NCI-H526 treated with DMSO at 0.1 percent for 48 hours (cell line): ENCODE measurements around the gene MRPL27.
A peak's percentile ranks its signal among the peaks of the same experiment; 100 is the strongest.
"Not testable (repeated sequence)": the region's sequence is repeated elsewhere in the genome, so short reads cannot be mapped to it uniquely, and the experiment has no call there.

Experiments
- DNase-seq: peaks from one replicate; lab custom pipeline; 2025; lab: John Stamatoyannopoulos, UW

Gene MRPL27

DNA sequence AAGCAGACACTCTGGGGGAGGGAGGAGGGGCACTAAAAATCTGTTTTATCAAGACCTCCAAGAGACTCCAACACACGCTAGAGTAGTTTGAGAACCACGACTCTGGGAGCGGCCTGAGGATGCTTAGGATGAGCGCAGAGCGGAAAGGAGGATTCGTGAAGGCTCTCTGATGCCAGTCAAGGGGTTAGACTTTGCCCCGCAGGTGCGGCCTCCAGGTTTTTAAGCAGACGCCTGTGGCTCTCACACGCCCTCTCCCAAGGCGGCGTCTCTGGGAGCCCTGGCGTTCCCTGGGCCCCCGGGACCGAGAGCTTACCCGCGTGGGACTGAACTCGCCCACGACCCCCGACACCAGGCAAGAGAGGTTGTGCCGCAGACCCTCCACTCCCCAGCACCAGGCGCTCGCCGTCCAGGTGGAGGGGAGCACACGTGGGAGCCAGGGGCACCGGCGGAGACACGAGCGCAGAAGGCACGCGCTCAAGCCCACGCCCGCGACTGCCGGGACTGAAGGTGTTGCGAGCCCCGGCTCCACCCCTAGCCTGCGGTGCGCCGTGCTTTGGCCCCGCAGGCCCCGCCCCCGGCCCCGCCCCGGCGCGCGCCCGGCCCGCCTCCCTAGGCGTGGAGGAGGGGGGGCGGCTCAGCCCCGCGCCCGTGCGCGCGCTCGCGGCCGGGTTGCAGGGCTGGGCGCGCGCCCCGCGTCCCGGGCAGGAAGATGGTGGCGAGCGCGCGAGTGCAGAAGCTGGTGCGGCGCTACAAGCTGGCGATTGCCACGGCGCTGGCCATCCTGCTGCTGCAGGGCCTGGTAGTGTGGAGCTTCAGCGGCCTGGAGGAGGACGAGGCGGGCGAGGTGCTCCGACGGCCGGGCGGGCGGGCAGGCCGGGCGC, 27.3 kb downstream of the MRPL27 start, which contains the start of gene XYLT2:
XYLT2 (plus strand) TSS at position 695 of the 881 bp plus-strand sequence; CDS start at position 710, 15 bp downstream.
- DNase-seq = peak; percentile 67

DNA sequence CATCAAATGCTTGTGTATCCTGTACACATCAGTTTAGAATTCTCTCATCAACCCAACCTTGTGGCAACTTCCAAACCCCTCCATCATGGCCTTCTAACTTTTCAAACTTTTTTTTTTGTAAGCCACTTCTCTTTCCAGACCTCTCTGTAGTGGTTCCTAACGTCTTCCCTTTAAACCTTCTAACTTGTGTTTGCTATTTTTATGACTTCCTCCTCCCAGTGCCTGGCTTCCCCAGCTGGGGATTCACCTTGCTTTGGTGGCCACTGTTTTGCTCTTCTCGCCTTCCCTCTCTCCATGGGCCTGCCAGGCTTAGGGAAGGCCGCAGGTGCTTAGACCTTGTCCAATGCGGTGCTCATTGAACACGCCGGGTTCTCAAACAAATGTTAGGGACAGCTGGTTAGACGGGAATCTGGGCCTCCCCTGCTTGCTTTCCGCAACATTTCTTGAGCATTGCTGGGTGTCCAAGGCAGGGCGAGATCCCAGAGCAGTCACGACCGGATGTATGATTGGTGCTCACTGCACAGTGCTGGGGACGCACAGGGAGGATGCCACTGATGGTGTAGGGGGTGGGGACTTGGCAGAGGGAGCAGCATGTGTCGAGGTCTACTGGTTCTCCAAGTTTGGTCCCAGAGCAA, 28.1 kb downstream of the MRPL27 start:
- DNase-seq = no peak

DNA sequence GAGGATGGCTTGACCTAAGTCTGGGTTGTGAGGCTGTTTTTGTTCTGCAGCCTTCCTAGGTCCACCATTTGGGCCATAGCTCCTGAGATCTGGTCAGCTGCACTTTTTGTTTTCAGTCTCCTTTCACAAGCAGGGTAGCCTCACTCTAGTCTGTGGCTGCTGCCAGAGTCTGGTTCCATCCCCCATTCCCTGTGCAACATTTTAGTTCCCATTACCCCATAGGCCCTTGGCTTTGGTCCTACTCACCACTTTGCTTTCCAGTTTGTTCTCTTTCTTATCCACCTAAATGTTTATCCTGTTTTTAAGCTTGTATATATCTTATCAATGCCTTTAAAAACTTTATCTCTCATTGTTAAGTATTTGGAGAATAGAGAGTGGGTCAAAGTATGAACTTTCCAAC, 33.6 kb downstream of the MRPL27 start:
- no peak for DNase-seq

DNA sequence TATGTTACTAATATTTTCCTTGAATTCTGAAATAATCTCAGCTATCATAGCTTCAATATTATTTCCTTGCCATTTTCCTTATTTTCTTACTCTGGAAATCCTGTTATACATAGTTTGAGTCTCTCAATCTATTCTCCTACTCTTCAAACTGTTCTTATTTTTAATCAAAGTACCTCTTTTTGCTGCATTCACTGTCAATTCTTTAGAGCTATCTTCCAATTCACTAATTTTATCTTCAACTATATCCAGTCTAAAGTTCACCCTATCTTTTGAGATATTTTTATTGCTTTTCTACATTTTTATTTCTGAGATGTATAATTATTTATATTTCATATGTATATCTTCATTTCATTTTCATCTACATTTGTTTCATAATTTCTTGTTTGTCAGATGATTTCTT, 34.3 kb downstream of the MRPL27 start:
- no peak for DNase-seq

DNA sequence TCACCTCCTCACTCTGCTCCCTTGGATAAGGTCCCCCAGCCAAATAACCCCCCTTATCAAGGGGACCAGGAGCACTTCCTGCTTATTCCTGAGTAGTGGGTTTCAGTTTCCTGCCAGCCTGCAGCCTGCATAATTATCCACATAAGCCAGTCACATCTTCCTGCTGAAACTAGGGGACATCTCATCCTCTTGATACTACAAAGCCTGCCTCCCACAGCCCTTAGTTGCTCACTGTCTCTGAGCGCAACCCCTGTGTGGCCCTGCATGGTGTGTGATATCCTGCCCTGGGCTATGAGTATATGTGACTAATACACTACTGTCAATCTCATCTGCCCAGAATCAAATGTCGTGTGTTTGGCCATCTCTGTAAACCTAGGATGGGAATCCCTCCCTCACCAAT, 35.0 kb downstream of the MRPL27 start:
- no peak for DNase-seq

DNA sequence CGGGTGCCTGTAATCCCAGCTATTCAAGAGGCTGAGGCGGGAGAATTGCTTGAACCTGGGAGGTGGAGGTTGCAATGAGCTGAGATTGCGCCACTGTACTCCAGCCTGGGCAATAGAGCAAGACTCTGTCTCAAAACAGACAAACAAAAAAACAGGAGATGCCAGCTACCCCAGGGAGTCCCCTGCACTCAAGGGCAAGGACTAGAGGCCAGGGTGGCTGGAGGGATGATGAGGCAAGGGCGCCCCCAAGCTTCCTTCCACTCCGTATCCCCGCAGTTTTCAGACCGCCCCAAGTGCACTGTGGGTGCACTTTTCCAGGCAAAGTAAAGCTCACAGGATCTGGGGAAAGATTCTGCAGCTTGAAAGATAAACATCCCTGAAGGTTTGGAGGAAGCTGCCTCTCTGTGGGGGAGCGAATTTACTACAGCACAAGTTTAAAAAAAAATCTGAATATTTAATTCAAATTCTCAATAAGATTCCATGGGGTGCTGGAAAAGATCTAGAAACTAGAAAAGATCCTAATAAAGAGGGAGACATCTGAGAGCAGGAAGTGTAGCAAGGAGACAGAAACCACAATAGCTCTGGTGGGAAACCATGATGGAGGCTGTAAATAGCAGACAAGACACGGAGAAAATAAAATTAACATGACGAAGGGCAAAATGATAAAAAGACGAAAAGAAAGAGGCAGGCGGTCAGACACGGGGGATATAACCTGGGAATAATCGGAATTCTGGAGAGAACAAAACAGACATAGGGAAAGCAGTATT, 39.5 kb downstream of the MRPL27 start:
- not testable (repeated sequence) for DNase-seq

DNA sequence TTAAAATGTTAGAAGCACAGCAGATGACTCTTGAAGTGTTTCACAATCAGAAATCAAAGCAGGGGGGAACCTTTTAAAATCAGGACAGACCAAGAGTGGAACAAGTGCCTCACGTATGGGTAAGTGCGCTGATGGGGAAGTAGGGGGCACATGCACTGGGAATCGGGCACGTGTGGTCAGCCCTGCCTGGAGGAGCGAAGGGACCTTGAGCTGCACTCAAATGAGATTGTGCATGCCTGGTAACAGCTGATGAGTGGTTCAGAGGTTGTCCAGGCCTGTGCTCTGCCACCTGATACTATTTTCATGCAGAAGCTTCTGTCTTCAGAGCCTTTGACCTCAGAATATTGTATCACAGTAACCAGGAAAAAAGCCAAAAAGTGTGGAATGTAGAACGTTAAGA, 40.8 kb downstream of the MRPL27 start:
- DNase-seq = no peak

DNA sequence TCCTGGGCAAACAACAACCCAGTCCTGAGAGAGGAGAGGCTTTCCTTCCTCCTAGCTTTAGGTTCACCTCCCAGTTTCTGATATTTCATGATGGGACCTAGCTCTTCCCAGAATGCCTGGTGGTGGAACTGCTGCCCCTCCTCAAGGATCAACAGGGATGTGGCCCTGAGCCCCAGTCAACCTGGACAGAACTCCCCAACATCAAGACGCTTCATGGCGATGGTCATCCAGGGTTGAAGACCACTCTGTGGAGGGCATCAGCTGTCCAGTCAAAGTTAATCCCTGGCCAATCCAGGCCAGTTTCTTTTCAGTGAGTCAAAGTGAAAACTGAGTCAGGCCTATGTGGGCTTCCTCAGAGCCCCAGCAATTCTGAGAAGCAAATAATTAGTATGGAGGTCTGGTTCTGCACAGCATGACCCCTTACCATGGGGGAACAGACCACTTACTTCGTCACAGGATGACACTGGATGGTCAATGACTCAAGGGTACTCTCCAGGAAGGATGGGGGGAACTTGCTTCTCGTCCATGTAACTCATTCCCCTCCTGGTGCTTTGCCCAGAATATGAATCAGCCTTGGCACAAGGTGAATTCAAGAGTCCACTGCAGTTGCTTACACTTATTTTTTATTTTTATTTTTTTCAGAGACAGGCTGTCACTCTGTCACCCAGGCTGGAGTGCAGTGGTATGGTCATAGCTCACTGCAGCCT, 41.7 kb downstream of the MRPL27 start:
- DNase-seq = no peak

DNA sequence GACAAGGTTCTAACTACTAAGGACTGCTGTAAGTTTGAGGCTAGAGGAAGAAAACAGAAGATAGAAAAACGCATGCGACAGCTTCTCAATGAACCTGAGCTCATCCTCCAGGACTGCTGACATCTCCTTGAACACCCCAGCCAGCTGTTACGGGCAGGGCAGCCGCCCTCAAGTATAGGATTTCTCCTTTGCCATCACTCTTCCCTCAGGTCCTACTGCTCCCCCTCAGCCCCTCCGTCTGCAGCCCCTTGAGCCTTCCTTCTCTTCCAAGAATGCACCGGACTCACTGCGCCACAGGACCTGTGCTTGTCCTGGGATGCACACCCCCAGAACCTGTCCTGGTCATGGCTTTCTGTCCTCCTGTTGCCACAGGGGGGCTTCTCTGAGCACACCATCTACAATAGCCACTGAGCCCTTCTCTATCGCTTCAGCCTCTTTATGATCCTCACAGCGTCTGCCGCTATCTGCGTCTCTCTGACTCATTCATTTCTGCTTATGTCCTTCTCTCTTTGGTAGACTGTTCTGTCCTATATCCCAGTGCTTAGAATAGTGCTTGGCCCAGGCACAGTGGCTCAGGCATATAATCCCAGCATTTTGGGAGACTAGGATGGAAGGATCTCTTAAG, 42.7 kb downstream of the MRPL27 start:
- no peak for DNase-seq

DNA sequence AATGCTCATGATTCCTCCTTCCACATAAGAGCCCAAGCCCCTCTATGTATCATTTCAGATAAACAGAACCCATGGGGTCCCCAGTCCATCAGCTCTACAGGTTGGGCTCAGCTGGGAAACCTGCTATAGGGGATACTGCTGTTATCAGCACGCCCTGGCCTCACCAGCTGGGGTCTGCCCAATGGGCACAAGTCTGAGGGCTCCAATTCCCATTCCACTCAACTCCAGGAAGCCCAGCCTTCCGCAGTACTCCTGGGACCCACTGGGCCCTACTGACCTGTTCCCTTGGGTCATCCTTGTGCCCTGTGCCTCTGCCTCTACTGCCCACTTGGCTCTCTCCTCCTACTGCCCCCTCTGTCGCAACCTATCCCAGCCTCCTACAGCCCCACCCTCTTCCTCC, 43.3 kb downstream of the MRPL27 start:
- DNase-seq = no peak

DNA sequence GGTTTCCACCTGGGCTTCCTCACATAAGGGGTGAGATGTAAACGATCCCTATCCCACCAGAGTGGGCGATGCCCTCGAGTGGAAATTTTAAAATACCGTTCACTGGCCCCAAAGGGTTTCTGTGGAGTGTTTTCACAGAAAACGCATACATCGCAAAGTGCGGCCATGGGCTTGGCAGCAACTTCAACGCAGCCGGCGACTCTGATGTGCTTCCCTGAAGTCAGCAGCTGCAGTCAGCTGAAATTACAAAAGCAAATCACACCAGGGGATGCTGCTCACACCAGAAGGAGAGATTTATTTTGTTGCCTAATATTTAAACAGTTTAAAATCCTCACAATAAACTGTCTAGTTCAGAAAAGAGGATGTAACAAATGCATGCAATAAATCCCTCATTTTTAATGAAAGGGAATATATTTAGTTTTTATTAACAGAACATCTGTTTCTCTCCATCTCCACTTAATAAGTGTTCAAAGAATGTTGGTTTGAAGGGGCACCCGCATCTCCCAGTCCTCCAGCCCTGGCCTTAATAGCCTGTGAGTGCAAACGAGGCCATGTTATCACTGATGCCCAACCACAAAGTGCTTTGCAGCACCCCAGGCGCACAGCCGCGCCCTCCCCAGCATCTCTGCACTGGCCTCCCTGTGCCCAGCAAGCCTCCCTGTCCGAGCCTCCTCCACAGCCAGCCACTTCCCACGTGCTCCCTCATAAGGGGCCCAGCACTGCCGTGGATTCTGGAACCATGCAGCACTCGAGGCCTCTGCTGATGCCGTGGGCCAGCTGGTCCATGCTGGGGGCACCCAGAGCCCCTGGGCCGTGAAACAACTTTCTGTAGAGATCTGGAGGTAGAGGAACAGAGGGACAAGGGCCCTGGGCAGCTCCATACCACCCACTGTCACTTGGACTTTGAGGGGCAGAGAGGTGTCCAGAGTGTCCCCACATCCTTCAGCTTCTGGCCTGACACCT, 44.3 kb downstream of the MRPL27 start:
- no peak for DNase-seq

DNA sequence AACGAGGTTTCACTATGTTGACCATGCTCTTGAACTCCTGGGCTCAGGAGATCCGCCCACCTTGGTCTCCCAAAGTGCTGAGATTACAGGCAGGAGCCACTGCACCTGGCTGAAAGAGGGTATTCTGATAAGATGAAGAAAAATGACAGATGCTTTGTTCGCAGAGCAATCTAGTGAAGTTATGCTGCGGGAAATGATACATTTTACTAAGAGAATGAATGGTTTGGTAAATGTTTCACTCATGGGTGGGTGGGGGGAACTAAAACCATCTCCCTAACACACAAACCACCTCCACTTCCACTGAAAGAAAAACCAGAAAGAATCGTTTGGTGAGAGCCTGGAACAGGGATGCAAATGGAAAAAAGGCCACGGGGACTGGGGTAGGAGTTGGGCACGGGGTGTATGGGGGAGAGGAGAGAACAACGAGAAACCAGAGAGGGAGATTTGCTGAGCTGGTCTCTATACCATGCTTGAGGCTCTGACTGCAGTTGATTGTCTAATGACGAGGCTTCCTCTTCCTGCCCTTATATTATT, 46.1 kb downstream of the MRPL27 start:
- DNase-seq = no peak

DNA sequence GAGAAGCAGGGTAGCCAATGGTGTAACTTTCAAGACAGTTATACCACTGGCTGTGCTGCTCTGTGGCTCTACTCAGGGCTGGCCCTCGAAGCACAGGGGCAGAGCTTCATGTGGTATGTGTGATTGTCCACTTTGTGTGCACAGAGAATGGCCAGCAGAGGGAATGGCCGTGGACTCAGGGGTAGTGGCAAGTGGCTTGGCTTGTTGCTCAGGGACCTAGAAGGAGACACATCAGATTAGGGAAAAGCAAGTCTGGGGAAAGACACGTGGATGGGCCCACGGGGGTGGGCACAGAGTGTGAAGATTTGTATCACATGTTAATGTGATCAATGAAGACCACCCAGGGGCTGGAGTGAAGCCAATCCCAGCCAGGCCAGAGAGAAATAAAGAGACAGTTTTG, 47.1 kb downstream of the MRPL27 start:
- no peak for DNase-seq

DNA sequence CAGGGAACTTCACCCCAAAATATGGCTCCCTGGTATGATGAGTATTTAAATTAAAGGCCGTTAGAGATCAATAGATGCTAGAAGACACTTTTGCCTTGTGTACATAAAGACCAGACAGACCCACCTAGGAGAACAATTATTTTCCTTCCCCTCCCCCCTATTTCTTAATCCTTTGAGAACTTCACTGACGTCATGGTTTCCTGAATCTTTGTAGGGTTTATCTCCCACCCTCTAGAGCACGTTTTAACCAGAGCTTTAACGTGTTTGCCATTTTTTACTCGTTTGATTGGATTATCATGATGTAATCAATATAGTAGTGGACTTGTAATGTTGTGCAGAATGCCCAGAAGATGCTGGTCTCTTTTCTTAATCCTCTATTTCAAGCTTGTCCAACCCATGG, 49.9 kb downstream of the MRPL27 start:
- DNase-seq = no peak

DNA sequence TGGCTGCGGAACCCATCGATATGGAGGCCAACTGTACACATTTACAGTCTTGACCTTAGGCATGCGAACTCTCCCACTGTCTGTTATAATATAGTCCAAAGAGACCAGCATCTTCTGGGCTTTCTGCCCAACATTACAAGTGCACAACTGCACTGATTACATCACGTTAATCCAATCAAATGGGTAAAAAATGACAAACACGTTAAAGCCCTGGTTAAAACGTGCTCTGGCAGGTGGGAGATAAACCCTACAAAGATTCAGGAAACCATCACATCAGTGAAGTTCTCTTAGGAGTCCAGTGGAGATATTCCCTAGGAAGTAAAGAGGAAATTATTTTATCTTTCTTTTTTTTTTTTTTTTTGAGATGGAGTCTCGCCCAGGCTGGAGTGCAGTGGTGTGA, 50.7 kb downstream of the MRPL27 start:
- no peak for DNase-seq

DNA sequence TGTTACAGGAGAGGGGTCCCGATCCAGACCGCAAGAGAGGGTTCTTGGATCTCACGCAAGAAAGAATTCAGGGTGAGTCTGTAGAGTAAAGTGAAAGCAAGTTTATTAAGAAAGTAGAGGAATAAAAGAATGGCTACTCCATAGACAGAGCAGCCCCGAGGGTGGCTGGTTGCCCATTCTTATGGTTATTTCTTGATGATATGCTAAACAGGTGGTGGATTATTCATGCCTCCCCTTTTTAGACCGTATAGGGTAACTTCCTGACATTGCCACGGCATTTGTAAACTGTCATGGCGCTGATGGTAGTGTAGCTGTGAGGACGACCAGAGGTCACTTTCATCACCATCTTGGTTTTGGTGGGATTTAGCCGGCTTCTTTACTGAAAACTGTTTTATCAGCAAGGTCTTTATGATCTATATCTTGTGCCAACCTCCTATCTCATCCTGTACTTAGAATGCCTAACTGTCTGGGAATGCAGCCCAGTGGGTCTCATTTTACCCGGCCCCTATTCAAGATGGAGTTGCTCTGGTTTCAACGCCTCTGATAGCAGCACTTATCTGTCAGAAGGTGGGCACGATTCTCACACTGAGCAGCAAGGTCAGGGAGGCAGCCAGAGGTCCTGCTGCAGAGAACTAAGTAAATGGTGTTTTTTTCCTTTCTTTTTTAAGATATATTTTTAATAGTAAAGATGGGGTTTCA, 53.5 kb downstream of the MRPL27 start:
- DNase-seq = no peak

DNA sequence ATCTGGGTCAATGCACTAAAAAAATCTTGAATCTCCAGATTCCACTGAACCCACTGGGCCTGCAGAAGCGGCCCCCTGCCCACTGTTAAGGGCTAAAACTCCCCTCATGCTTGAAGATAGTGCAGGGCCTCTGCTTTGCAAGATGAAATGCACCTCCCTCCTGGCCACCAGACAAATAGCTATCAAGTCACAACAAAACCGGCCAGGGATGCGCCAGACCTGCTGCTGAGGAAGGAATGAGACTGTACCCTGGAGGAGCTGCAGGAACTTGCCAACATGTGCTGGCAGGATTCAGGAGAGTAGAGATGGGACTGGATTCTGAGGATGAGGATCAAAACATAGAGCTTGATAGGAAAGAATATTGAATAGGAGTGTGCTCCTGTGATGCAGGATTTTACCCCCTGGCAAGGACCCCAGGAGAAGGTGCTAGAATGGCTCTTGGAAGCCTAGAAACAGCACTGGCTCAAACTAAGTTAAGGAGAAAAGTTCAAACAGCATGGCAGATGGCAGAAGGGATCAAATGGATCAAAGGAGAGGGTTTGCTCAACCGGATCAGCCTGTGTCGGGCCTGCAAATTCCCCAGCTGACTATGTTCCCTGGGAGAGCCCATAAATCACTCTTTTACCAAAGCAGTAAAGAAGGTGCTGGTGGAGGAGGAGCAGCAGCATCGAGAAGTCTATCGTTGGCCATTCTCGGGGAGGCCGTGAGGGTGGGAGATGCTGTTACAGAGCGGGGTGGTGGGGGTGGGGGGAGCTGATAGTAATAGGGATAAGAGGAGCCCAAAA, 54.3 kb downstream of the MRPL27 start:
- DNase-seq = no peak
